HepG2 (cell line): ENCODE data around the gene HSCB. TPM values are rescaled to one million over a fixed set of nuclear protein-coding genes. Genes with fewer than 3 reads are reported as not detected.

Experiments
- ARID2 ChIP-seq: sonication (generic); formaldehyde crosslinking; IDR thresholded peaks from 2 replicates; pipeline ENCODE4 v1.8.1; 2022; ENCODE audit warnings: mild to moderate bottlenecking, missing genetic modification reagents, borderline replicate concordance
- CEBPB ChIP-seq: IDR thresholded peaks from 2 replicates; pipeline ENCODE4 v1.6.1; 2011; ENCODE audit warnings: low read depth, low read length, improper control_type of control experiment, borderline replicate concordance
- GMEB1 ChIP-seq: sonication (generic); formaldehyde crosslinking; IDR thresholded peaks from 2 replicates; pipeline ENCODE4 v1.5.1; 2020; ENCODE audit warnings: missing genetic modification reagents, mild to moderate bottlenecking, borderline replicate concordance
- NBN ChIP-seq: fragments of 450-650 bp; conservative IDR thresholded peaks from 2 replicates; pipeline ENCODE4 v1.6.1; 2017
- NFYB ChIP-seq: sonication (generic); formaldehyde crosslinking; IDR thresholded peaks from 2 replicates; pipeline ENCODE4 v1.4.0; 2020; ENCODE audit warnings: missing genetic modification reagents
- SRF ChIP-seq: IDR thresholded peaks from 2 replicates; pipeline ENCODE4 v1.6.1; 2011; ENCODE audit warnings: mild to moderate bottlenecking, low read depth, low read length, moderate library complexity
- ZNF329 ChIP-seq: sonication (generic); formaldehyde crosslinking; IDR thresholded peaks from 2 replicates; pipeline ENCODE4 v1.9.0; 2021; ENCODE audit warnings: low read depth, mild to moderate bottlenecking, missing genetic modification reagents
- ZNF543 ChIP-seq: sonication (generic); formaldehyde crosslinking; IDR thresholded peaks from 2 replicates; pipeline ENCODE4 v1.4.0; 2020; ENCODE audit warnings: mild to moderate bottlenecking, missing genetic modification reagents
- ZNF577 ChIP-seq: sonication (generic); formaldehyde crosslinking; IDR thresholded peaks from 2 replicates; pipeline ENCODE4 v1.4.0; 2020; ENCODE audit warnings: mild to moderate bottlenecking, low read depth, missing genetic modification reagents, borderline replicate concordance
- ZNF781 ChIP-seq: sonication (generic); formaldehyde crosslinking; IDR thresholded peaks from 2 replicates; pipeline ENCODE4 v1.5.1; 2020; ENCODE audit warnings: borderline replicate concordance, mild to moderate bottlenecking, missing genetic modification reagents; ENCODE audit errors: not compliant biosample characterization
- polyA plus RNA-seq, 8 experiments: library from polyadenylated mRNA; depleted of rRNA in 3 of 8; stranded (reverse) in 7 of 8; unstranded in 1 of 8; fragments of >200 nt; fragmentation: Illumina TruSeq in 4 of 8; extraction: Trizol in 4 of 8; gene quantifications; 2 replicates each; pipeline versions ENCODE4 v1.2.1 to v1.2.3, GENCODE V29; 2011 to 2016; ENCODE audit warnings: low read depth in 4 of 8, missing spikeins in 1 of 8, mixed read lengths in 1 of 8; ENCODE audit not compliant: insufficient read depth in 1 of 8
- total RNA-seq, 5 experiments: library from RNA; depleted of rRNA; stranded (reverse); fragments of >200 nt; fragmentation: Illumina TruSeq; extraction: Trizol; gene quantifications; 2 replicates each; pipeline ENCODE4 v1.2.3, GENCODE V29; 2016; ENCODE audit warnings: low read depth in 1 of 5
- TF ChIP-seq, protein P1 (sequence below): sonication (generic); formaldehyde crosslinking; IDR thresholded peaks from 2 replicates; pipeline ENCODE4 v1.9.0; 2022; ENCODE audit warnings: low read depth, missing genetic modification reagents

HSCB gene
- total and polyA plus RNA-seq, 2 of the 13 experiments (the other 11 are each of a cell fraction or from before 2014, with no cell fraction given): 15.4 to 20.9 TPM

GRCh38 chr22:28768701-28769393, 27.0 kb downstream of the HSCB start (continued):
- no peak for TF ChIP-seq GMEB1 (CRISPR knock-in tag)
- TF ChIP-seq, protein P1, sequence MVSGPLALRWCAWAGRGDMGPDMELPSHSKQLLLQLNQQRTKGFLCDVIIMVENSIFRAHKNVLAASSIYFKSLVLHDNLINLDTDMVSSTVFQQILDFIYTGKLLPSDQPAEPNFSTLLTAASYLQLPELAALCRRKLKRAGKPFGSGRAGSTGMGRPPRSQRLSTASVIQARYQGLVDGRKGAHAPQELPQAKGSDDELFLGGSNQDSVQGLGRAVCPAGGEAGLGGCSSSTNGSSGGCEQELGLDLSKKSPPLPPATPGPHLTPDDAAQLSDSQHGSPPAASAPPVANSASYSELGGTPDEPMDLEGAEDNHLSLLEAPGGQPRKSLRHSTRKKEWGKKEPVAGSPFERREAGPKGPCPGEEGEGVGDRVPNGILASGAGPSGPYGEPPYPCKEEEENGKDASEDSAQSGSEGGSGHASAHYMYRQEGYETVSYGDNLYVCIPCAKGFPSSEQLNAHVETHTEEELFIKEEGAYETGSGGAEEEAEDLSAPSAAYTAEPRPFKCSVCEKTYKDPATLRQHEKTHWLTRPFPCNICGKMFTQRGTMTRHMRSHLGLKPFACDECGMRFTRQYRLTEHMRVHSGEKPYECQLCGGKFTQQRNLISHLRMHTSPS (CRISPR knock-in tag): no peak
- TF ChIP-seq ARID2 (CRISPR knock-in tag): no peak
- TF ChIP-seq ZNF781: no peak
- no peak for TF ChIP-seq ZNF577 (CRISPR knock-in tag)
- TF ChIP-seq ZNF543 (CRISPR knock-in tag): no peak
- TF ChIP-seq NBN: no peak
- TF ChIP-seq NFYB (CRISPR knock-in tag): peak; percentile 73
- no peak for TF ChIP-seq ZNF329 (CRISPR knock-in tag)
- peak; percentile 87 for TF ChIP-seq SRF
- peak; percentile 31; the same call in 1 of the 2 replicates for TF ChIP-seq CEBPB
- TF ChIP-seq, all 625 proteins: peak for 6
